Gastroesophageal sphincter (tissue), 3 donors: ENCODE results near the gene PSMA1.
"Not testable (repeated sequence)": the region's sequence is repeated elsewhere in the genome, so short reads cannot be mapped to it uniquely, and the experiment has no call there.

Experiments used
- CTCF ChIP-seq, 4 experiments: fragments of 200-600 bp in 2 of 4; fragments of 450-650 bp in 2 of 4; sonication (generic) in 1 of 4; IDR thresholded peaks; one replicate each; pipeline ENCODE4 v1.5.1; 2017 to 2019; ENCODE audit warnings: antibody characterized with exemption in 4 of 4, mild to moderate bottlenecking in 2 of 4, moderate library complexity in 2 of 4
- EP300 ChIP-seq: sonication (generic); formaldehyde crosslinking; IDR thresholded peaks from one replicate; pipeline ENCODE4 v1.6.1; 2017; ENCODE audit warnings: antibody characterized with exemption, mild to moderate bottlenecking
- POLR2A ChIP-seq, 2 donors: fragments of 450-650 bp; IDR thresholded peaks; one replicate each; pipeline ENCODE4 v1.6.1; 2017; ENCODE audit warnings: antibody characterized with exemption in 2 of 2, mild to moderate bottlenecking in 2 of 2, moderate library complexity in 1 of 2
- POLR2AphosphoS5 ChIP-seq: sonication (generic); formaldehyde crosslinking; IDR thresholded peaks from one replicate; pipeline ENCODE4 v1.6.1; 2017; ENCODE audit warnings: antibody characterized with exemption

GRCh38 chr11:14569516-14569915 lies 49.3 kb upstream of the PSMA1 start:
- not testable (repeated sequence) for TF ChIP-seq CTCF (IDR thresholded peaks at IDR 0.05); POLR2AphosphoS5; POLR2A (IDR thresholded peaks at IDR 0.05); EP300
